HepG2 (cell line): Measurements from ENCODE around the gene PRKCE. TPM values are rescaled to one million over a fixed set of nuclear protein-coding genes. Genes with fewer than 3 reads are reported as not detected.

ENCODE experiments used
- CHD2 ChIP-seq: IDR thresholded peaks from 2 replicates; pipeline ENCODE4 v1.6.1; 2011; ENCODE audit warnings: low read depth, low read length, improper control_type of control experiment
- ESRRA ChIP-seq: sonication (generic); formaldehyde crosslinking; IDR thresholded peaks from 2 replicates; pipeline ENCODE4 v1.5.1; 2020; ENCODE audit warnings: mild to moderate bottlenecking, low read depth, missing genetic modification reagents
- ETV6 ChIP-seq: sonication (generic); formaldehyde crosslinking; conservative IDR thresholded peaks from 2 replicates; pipeline ENCODE4 v1.4.0; 2020; ENCODE audit warnings: missing genetic modification reagents
- FOXM1 ChIP-seq: sonication (generic); formaldehyde crosslinking; IDR thresholded peaks from 2 replicates; pipeline ENCODE4 v1.5.0; 2020; ENCODE audit warnings: missing genetic modification reagents
- MED1 ChIP-seq: sonication (generic); formaldehyde crosslinking; IDR thresholded peaks from 2 replicates; pipeline ENCODE4 v1.4.0; 2020; ENCODE audit warnings: missing genetic modification reagents
- NFKB2 ChIP-seq: sonication (generic); formaldehyde crosslinking; IDR thresholded peaks from 2 replicates; pipeline ENCODE4 v1.4.0; 2020; ENCODE audit warnings: missing genetic modification reagents, borderline replicate concordance
- NR2F2 ChIP-seq: IDR thresholded peaks from 2 replicates; pipeline ENCODE4 v1.6.1; 2012; ENCODE audit warnings: low read depth, inconsistent platforms, borderline replicate concordance
- PHF8 ChIP-seq: sonication (generic); formaldehyde crosslinking; IDR thresholded peaks from 2 replicates; pipeline ENCODE4 v1.5.0; 2020; ENCODE audit warnings: missing genetic modification reagents
- SRSF4 ChIP-seq: fragments of 200-400 bp; formaldehyde crosslinking; IDR thresholded peaks from one replicate; pipeline ENCODE4 v1.6.1; 2018; ENCODE audit warnings: mild to moderate bottlenecking, low read depth, low read length, moderate library complexity; ENCODE audit not compliant: poor library complexity, severe bottlenecking
- TSC22D2 ChIP-seq: sonication (generic); formaldehyde crosslinking; IDR thresholded peaks from 2 replicates; pipeline ENCODE4 v1.5.1; 2020; ENCODE audit warnings: missing genetic modification reagents, mild to moderate bottlenecking, borderline replicate concordance
- ZNF124 ChIP-seq: sonication (generic); formaldehyde crosslinking; IDR thresholded peaks from 2 replicates; pipeline ENCODE4 v1.4.0; 2020; ENCODE audit warnings: missing genetic modification reagents
- ZNF235 ChIP-seq: sonication (generic); formaldehyde crosslinking; IDR thresholded peaks from 2 replicates; pipeline ENCODE4 v1.8.1; 2023; ENCODE audit warnings: mild to moderate bottlenecking, missing genetic modification reagents, borderline replicate concordance
- ZNF253 ChIP-seq: sonication (generic); formaldehyde crosslinking; IDR thresholded peaks from 2 replicates; pipeline ENCODE4 v1.8.0; 2022; ENCODE audit warnings: mild to moderate bottlenecking, missing genetic modification reagents, borderline replicate concordance
- ZNF337 ChIP-seq: sonication (generic); formaldehyde crosslinking; IDR thresholded peaks from 2 replicates; pipeline ENCODE4 v1.5.1; 2020; ENCODE audit warnings: missing genetic modification reagents, low read depth, mild to moderate bottlenecking, borderline replicate concordance
- ZNF367 ChIP-seq: sonication (generic); formaldehyde crosslinking; IDR thresholded peaks from 2 replicates; pipeline ENCODE4 v1.4.0; 2020; ENCODE audit warnings: missing genetic modification reagents, borderline replicate concordance
- ZNF547 ChIP-seq: sonication (generic); formaldehyde crosslinking; IDR thresholded peaks from 2 replicates; pipeline ENCODE4 v1.5.1; 2020; ENCODE audit warnings: mild to moderate bottlenecking, missing genetic modification reagents
- ZNF724P ChIP-seq: sonication (generic); formaldehyde crosslinking; IDR thresholded peaks from 2 replicates; pipeline ENCODE4 v1.8.0; 2022; ENCODE audit warnings: missing genetic modification reagents, borderline replicate concordance
- ZNF766 ChIP-seq: sonication (generic); formaldehyde crosslinking; IDR thresholded peaks from 2 replicates; pipeline ENCODE4 v1.5.0; 2020; ENCODE audit warnings: missing genetic modification reagents, borderline replicate concordance
- ZNF768 ChIP-seq: sonication (generic); formaldehyde crosslinking; IDR thresholded peaks from 2 replicates; pipeline ENCODE4 v1.4.0; 2020; ENCODE audit warnings: missing genetic modification reagents
- ZSCAN30 ChIP-seq: sonication (generic); formaldehyde crosslinking; IDR thresholded peaks from 2 replicates; pipeline ENCODE4 v1.5.0; 2020; ENCODE audit warnings: mild to moderate bottlenecking, missing genetic modification reagents
- polyA plus RNA-seq, 8 experiments: library from polyadenylated mRNA; depleted of rRNA in 3 of 8; stranded (reverse) in 7 of 8; unstranded in 1 of 8; fragments of >200 nt; fragmentation: Illumina TruSeq in 4 of 8; extraction: Trizol in 4 of 8; gene quantifications; 2 replicates each; pipeline versions ENCODE4 v1.2.1 to v1.2.3, GENCODE V29; 2011 to 2016; ENCODE audit warnings: low read depth in 4 of 8, missing spikeins in 1 of 8, mixed read lengths in 1 of 8; ENCODE audit not compliant: insufficient read depth in 1 of 8
- total RNA-seq, 5 experiments: library from RNA; depleted of rRNA; stranded (reverse); fragments of >200 nt; fragmentation: Illumina TruSeq; extraction: Trizol; gene quantifications; 2 replicates each; pipeline ENCODE4 v1.2.3, GENCODE V29; 2016; ENCODE audit warnings: low read depth in 1 of 5
- TF ChIP-seq, protein P1 (sequence below): sonication (generic); formaldehyde crosslinking; IDR thresholded peaks from 2 replicates; pipeline ENCODE4 v1.5.1; 2020; ENCODE audit warnings: missing genetic modification reagents, mild to moderate bottlenecking, borderline replicate concordance
- TF ChIP-seq, protein P2 (sequence below): sonication (generic); formaldehyde crosslinking; IDR thresholded peaks from 2 replicates; pipeline ENCODE4 v1.5.1; 2020; ENCODE audit warnings: mild to moderate bottlenecking, missing genetic modification reagents, moderate library complexity

The PRKCE gene
- total and polyA plus RNA-seq, 2 of the 13 experiments (the other 11 are each of a cell fraction or from before 2014, with no cell fraction given) = 1.0 to 3.9 TPM

DNA sequence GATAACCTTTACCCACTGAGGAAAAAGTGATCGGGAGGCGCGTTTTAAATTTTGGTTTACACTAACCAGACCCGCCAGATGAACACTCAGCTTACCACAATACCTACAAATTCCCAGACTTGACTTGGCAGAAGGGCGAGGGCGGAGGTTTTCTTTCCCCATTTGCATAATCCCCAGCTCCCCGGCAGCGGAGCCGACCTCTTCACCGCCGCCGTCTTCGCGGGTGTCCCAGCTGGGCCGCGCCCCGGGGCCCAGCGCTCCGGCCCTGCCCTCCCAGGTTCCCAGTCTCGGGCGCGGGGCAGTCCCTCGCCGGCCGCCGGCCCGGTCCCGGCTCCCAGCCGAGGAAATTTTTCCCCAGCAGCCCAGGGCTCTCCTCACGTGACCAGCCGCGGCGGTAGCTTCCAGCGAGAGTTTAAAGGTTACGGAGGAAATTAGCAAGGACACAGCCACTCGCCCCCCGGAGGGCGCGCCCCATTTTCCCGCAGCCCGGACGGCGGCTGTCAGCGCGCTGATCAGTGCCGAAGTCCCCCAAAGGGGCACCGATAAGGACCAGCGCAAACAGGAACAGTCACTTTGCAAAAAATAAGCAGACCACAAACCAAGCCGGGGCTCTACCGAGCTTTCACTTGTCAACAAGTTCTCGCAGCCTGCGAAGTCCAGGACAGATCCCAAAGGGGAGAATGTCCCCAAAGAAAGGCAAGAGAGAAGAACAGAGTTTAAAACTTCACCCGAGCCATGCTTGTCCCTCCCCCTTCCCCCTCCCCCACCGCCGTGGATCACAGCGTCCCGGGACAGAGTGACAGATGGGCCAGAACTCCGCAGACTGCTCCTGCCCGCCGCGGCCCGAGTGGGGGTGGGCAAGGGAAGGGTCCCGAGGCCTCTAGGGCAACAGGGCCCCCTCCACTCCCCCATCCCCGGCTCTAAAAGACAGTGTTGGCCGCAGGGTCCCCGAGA lies 1.3 kb upstream of the PRKCE start (continued):
- TF ChIP-seq ZSCAN30 (CRISPR knock-in tag) (no peak), ZNF124 (CRISPR knock-in tag) (peak; percentile 99), ZNF766 (CRISPR knock-in tag) (no peak), PHF8 (CRISPR knock-in tag) (peak; percentile 69), ZNF547 (CRISPR knock-in tag) (no peak), ZNF724P (CRISPR knock-in tag) (0 out of 2 replicates have a peak, but pooled peaks have one; percentile 33), ESRRA (CRISPR knock-in tag) (peak; percentile 42; the same call in 1 of the 2 replicates), CHD2 (no peak), NR2F2 (peak; percentile 45; the same call in 1 of the 2 replicates), ZNF768 (CRISPR knock-in tag) (peak; percentile 55; the same call in 1 of the 2 replicates), ZNF253 (CRISPR knock-in tag) (0 out of 2 replicates have a peak, but pooled peaks have one; percentile 30), ETV6 (CRISPR knock-in tag) (peak; percentile 54; the same call in 1 of the 2 replicates), FOXM1 (no peak), SRSF4 (no peak), ZNF235 (peak; percentile 27; the same call in 1 of the 2 replicates), ZNF337 (CRISPR knock-in tag) (0 out of 2 replicates have a peak, but pooled peaks have one; percentile 34), MED1 (CRISPR knock-in tag) (peak; percentile 43; the same call in 1 of the 2 replicates), NFKB2 (CRISPR knock-in tag) (peak; percentile 79; the same call in 1 of the 2 replicates), ZNF367 (CRISPR knock-in tag) (no peak), TSC22D2 (CRISPR knock-in tag) (0 out of 2 replicates have a peak, but pooled peaks have one; percentile 46)
- TF ChIP-seq, protein P1, sequence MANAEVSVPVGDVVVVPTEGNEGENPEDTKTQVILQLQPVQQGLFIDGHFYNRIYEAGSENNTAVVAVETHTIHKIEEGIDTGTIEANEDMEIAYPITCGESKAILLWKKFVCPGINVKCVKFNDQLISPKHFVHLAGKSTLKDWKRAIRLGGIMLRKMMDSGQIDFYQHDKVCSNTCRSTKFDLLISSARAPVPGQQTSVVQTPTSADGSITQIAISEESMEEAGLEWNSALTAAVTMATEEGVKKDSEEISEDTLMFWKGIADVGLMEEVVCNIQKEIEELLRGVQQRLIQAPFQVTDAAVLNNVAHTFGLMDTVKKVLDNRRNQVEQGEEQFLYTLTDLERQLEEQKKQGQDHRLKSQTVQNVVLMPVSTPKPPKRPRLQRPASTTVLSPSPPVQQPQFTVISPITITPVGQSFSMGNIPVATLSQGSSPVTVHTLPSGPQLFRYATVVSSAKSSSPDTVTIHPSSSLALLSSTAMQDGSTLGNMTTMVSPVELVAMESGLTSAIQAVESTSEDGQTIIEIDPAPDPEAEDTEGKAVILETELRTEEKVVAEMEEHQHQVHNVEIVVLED (CRISPR knock-in tag) = peak; percentile 24; the same call in 1 of the 2 replicates
- TF ChIP-seq, protein P2, sequence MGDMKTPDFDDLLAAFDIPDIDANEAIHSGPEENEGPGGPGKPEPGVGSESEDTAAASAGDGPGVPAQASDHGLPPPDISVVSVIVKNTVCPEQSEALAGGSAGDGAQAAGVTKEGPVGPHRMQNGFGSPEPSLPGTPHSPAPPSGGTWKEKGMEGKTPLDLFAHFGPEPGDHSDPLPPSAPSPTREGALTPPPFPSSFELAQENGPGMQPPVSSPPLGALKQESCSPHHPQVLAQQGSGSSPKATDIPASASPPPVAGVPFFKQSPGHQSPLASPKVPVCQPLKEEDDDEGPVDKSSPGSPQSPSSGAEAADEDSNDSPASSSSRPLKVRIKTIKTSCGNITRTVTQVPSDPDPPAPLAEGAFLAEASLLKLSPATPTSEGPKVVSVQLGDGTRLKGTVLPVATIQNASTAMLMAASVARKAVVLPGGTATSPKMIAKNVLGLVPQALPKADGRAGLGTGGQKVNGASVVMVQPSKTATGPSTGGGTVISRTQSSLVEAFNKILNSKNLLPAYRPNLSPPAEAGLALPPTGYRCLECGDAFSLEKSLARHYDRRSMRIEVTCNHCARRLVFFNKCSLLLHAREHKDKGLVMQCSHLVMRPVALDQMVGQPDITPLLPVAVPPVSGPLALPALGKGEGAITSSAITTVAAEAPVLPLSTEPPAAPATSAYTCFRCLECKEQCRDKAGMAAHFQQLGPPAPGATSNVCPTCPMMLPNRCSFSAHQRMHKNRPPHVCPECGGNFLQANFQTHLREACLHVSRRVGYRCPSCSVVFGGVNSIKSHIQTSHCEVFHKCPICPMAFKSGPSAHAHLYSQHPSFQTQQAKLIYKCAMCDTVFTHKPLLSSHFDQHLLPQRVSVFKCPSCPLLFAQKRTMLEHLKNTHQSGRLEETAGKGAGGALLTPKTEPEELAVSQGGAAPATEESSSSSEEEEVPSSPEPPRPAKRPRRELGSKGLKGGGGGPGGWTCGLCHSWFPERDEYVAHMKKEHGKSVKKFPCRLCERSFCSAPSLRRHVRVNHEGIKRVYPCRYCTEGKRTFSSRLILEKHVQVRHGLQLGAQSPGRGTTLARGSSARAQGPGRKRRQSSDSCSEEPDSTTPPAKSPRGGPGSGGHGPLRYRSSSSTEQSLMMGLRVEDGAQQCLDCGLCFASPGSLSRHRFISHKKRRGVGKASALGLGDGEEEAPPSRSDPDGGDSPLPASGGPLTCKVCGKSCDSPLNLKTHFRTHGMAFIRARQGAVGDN = peak; percentile 85
